Inferior parietal cortex (tissue), 1 donor: ENCODE results near the gene HYAL1.
"Not testable (repeated sequence)": the region's sequence is repeated elsewhere in the genome, so short reads cannot be mapped to it uniquely, and the experiment has no call there.

Experiments used
- DNase-seq: peaks from one replicate; pipeline ENCODE4 v3.0.0-alpha.2; 2016; ENCODE audit errors: extremely low spot score

Gene HYAL1

DNA sequence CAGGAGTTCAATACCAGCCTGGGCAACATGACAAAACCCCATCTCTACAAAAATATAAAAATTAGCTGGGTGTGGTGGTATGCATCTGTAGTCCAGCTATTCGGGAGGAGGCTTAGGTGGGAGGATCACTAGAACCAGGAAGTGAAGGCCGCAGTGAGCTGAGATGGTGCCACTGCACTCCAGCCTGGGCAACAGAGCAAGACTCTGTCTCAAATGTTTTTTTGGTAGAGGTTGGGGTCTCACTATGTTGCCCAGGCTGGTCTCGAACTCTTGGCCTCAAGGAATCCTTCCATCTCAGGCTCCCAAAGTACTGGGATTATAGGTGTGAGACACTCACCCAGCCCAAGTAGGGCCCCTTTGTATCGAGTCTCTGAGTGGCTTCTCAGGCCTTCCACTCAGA lies 9.3 kb downstream of the HYAL1 start:
- DNase-seq: no peak

DNA sequence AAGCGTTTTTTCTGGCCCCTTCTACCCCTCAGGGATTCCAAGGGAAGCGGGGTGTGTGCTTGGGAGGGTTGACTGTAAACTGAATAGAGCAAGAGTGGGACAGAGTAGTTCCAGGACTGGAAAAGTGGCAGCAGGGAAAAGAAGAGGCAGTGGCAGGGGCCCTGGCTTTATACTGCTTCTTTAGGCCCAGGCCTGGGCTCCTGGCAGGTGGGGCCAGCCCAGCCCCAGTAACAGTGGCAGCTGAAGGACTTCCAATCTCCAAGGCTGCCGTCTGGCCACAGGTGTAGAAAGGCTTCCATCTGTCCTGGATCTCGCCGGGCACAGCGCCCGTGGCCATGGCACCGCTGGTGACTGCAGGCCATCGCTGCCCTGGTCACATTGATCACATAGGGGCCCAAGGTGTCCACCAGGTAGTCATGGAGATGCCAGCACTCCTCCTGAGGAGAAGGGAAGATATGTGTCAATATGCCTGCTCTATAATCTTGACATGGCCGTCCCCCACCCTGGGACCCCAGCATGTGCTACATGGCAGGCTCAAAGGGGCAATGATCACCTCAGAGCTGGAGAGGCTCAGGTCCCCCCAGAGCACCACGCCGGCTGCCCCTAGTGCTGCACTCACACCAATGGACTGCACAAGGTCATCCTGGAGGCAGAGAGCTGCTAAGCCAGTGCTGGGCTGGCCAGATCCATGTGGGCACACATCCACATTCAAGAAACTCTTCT lies 10.1 kb downstream of the HYAL1 start:
- no peak for DNase-seq

DNA sequence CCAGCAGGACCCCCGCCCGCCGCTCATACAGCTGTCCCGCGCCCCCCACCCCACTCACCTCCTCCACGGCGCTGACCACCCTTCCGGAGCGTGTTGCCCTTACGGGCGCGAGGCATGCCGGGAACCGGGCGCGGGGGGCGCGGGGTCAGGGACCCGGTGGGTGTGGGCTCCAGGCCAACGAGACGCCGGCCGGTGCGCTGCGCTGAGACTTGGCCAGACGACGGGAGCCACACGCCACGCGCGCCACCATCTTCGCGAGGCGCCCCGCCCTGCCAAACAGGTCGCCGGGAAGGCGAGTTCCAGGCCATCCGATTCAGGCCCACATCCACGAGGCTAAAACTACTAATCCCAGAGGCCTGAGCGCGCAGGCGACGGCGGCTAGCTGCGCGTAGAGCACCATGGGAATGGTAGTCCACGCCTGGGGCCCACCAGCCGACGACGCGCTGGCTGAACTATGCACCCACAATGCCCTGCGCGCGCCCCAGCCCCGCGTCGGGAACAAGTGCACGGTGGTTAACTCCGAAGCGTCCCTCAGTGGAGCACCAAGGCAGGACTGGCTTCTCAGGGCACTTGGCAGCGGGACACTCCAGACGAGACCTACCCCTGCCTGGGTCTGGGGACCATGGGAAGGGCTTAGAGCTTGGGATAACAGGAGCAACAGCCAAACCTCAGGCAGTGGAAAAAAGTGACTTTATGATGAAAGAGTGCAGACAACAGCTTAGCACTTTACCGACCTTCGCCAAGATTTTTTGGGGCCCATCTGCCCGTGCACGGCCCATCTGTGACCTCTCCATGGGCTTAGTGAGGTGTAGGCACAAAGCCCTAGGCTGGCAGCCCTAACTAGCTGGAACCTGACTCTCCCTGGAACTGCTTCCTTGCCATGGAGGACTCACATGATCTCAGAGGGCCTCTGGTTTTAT lies 11.0 kb downstream of the HYAL1 start, which contains the start of gene IFRD2:
IFRD2 (minus strand) TSS at position 271 of the 920 bp plus-strand sequence; CDS start at position 116, 155 bp downstream.
- DNase-seq: peak; percentile 95

DNA sequence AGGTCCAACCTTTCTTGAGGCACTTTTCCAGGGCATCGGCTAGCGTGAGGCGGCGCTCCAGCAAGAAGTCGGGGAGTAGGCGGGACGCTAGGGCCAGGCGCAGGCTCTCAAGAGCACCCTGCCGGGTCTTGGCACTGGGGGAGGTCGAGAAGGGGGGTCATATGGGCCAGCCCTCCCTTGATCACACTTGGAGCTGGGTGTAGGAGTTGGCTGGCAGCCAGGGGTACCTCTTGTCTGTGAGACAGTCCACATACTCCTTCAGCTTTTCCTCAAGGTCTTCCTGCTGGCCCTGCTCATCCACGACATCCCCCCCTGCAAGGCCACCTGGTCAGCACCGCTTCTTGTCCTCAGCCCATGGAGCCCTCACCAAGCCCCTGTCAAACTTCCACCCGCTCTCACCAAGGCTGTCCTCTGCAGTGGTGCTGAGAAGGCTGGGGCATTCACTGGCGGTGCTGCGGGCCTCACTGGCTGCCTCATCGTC lies 13.2 kb downstream of the HYAL1 start:
- no peak for DNase-seq

DNA sequence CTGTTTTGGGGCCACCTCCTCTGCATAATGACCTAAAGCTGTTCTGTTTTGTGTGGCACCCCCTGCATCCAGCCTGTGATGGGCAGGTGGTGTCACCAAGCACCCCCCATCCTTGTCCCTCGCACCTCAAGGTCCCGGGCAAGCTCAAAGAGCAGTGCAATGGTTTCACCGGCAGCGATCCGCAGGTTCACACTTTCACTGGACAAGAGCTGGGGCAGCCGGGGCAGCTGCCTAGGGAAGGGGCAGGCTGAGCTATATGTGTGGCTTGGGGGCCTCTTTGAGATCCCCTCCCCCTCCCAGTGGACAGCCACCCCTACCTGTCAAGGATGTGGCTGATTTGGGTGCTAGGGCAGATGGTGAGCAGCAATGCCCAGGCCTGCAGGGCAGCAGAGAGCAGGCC lies 14.2 kb downstream of the HYAL1 start:
- no peak for DNase-seq

DNA sequence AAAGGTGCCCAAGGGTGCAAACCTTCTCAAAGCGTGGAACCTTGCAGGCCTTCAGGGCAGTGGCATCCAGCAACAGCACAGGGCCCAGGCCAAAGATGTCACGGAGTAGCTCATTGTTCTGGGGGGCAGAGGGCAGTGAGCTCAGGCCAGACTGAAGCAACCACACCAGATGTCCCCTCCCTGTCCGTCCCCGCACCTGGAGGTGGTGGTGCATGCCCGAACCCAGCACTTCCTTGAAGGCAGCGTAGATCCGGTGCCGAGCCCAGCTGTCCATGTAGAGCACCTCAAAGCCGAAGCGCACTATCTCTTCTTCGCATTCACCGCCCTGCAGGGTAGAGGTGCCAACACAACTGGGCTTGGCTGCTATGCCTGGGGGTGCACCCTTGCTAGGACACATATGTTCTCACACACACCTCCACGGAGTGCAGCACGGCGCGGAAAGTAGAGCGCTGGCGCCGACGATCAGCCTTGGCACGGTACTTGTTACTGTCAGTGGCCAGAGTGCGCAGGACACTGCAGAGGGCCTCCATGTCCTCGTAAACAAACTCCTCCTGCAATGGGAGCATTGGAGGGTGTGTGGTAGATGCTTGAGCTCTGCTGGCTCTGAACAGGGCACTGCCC lies 14.9 kb downstream of the HYAL1 start:
- DNase-seq: no peak

DNA sequence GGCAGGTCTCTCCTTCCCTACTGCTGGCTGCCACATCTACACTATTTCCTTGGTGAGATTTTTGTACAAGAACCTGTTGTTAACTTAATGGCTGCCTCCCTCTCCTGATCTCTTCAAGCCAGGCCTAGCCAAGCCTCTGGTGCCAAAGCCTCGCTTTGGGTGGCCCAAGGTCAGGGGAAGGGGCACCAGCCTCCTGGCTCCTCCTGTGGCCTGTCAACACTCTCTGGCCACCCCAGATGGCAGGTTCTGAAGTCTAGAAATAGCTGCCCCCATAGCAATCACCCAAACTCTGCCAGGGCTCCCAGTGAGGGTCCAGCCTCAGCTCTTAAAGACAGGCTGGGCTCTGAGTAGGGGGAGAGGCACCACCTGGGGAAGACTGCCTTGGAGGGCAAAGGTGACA lies 16.1 kb downstream of the HYAL1 start:
- DNase-seq: no peak

DNA sequence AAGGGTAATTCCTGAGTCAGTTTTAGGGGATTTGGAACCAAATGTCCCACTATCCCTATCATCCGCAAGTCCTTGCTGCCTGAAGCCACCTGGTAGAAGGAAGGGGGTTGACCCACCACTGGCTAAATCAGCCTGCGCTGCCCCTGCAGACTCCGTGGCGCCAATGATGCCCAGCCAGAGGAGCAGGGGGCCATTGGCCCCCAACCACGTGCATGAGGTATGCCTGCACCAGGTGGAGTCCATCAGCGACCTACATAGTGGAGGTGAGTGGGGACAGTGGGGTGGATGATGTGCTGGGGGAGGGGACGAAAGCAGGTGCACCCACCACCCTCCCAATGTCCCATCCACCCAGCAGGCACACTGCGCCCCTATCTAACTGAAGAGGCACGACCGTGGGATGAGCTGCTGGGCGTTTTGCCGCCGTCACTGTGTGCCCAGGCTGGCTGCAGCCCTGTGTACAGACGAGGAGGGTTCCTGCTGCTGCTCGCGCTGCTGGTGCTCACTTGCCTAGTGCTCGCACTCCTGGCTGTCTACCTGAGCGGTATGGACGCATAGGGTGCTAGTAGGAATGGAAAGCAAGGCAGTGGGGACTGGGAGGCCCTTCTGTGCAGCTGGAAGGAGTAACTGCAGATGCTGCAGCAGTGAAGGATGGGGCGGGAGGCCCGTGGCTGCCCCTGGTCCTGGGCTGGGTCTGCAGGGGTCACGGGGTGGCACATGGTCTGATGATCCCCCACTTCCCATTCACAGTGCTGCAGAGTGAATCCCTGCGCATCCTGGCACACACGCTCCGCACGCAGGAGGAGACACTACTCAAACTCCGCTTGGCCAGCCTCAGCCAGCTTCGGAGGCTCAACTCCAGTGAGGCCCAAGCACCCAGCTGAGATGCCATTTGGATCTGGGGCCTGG lies 16.8 kb downstream of the HYAL1 start:
- no peak for DNase-seq

DNA sequence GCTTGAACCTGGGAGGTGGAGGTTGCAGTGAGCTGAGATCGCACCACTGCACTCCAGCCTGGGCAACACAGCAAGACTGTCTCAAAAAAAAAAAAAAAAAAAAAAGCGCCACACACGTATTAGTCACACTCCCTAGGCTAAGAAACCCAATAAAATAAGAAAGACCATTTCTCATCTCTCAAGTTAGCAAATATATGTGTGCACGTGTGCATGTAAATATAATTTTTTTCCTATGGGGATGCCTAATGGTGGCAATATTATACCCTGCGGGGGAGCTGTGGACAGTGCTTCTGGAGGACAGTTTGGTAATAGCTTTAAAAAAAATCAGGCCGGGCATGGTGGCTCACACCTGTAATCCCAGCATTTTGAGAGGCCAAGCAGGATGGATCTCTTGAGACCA lies 19.3 kb downstream of the HYAL1 start:
- not testable (repeated sequence) for DNase-seq

DNA sequence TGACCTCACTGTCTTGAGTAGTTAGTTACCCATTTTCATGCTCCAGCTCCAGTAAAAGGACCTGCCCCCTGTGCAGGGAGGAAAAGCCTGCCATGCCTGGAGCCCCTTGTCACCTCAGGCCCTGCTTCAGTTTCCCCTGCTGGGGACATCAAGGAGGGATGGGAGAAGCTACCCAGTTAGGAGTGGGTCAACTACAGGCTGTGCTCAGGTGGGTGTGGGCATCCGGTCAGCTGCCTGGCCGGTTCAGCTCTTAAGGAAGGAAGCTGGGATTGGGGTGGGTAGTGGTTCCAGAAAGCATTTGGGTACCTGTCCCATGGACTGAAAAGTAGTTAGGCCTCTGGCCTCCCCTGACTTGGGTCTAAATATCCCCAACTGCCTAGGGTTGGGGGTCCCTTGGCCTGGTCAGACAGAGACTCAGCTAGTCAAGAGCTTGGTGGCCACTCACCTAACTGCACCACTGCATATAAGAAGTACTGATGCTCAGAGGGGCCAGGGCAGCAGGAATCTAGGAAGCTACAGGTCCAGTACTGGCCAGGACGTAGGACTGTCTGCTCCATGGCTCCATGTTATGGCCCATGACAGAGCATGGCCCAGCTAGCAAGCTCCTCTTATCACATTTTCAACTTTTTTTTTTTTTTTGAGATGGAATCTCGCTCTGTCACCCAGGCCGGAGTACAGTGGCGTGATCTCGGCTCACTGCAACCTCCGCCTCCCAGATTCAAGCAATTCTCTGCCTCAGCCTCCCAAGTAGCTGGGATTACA lies 23.9 kb downstream of the HYAL1 start:
- DNase-seq: no peak

DNA sequence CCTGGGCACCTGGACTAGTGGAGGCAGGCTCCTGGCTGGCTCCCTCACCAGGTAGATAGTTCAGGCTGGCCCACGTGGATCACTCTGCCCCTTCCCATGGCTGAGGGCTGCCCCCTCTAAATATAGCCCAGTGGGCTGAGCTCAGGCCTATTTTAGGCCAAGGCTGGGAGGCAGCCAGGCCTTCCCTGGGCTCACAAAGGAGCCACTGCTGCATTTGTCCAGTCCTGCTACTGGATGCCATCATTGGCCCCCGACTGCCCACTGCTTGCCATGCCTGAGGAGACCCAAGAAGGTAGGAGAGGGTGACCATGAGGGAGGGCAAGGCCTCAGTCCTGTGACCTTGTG lies 24.5 kb downstream of the HYAL1 start, which contains the start of gene LSMEM2:
LSMEM2 (plus strand) TSS at position 208 of the 345 bp plus-strand sequence; CDS start at position 235, 27 bp downstream.
- no peak for DNase-seq

DNA sequence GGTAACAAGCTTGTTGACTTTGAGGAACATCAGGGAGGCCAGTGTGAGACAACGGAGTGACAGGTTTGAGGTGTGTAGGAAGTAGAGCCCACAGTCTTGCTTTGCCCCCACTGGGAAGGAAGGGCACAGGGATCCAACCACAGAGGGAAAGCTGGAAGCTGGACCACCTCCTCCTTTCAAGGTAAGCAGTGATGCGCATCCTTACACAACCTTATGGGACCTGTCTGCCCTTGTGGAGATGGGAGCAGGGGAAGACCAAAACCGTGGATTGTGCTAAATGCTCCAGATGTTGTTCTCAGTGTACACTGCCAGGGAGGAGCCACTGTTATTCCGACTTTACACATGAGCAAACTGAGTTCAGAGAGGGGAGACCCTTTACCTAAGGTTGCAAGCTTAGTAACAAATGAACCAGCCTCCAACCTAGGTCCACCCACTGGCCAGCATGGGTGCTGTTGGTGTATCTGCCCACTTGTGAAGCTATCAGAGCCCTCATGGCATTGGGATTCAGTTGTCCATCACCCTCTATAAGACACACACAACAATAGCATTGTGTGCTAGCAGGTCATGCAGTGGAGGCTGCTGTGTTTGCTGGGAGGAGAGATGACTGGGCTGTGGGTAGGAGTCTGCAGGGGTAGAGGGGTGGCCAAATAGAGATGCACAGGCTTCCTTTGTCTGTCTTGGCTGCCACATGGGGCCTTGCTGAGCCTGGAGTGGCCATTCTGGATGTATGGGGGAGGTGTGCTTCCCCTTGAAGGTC lies 25.1 kb downstream of the HYAL1 start:
- DNase-seq: no peak

DNA sequence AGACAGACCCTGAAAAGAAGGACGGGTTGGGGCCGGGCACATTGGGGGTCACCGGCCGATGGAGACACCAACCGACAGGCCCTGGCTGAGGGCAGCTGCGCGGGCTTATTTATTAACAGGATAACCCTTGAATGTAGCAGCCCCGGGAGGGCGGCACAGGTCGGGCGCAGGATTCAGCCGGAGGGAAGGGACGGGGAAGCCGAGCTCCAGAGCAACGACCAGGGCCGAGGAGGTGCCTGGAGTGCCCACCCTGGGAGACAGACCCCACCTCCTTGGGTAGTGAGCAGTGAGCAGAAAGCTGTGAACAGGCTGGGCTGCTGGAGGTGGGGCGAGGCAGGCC lies 26.6 kb downstream of the HYAL1 start:
- DNase-seq: no peak

DNA sequence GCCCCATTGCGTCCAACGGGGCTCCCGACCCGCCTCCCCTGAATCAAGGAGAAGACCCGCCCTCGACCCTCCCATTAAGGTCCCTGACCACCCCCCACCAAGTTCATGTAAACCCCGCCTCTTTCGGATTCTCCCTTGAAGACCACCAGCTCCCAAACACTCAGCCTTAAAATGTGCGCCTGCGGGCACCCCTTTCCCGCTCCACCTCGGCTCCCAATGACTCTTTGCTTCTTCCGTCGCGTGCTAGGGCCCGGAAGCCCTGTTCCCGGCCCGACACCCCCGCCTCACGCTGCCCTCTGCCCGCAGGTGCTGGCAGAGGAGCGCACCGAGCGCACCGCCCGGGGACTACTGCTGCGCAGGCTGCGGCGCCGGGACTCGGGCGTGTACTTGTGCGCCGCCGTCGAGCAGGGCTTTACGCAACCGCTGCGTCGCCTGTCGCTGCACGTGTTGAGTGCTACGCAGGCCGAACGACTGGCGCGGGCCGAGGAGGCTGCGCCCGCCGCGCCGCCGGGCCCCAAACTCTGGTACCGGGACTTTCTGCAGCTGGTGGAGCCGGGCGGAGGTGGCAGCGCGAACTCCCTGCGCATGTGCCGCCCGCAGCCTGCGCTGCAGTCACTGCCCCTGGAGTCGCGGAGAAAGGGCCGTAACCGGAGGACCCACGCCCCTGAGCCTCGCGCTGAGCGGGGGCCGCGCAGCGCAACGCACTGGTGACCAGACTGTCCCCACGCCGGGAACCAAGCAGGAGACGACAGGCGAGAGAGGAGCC lies 27.2 kb downstream of the HYAL1 start:
- no peak for DNase-seq

DNA sequence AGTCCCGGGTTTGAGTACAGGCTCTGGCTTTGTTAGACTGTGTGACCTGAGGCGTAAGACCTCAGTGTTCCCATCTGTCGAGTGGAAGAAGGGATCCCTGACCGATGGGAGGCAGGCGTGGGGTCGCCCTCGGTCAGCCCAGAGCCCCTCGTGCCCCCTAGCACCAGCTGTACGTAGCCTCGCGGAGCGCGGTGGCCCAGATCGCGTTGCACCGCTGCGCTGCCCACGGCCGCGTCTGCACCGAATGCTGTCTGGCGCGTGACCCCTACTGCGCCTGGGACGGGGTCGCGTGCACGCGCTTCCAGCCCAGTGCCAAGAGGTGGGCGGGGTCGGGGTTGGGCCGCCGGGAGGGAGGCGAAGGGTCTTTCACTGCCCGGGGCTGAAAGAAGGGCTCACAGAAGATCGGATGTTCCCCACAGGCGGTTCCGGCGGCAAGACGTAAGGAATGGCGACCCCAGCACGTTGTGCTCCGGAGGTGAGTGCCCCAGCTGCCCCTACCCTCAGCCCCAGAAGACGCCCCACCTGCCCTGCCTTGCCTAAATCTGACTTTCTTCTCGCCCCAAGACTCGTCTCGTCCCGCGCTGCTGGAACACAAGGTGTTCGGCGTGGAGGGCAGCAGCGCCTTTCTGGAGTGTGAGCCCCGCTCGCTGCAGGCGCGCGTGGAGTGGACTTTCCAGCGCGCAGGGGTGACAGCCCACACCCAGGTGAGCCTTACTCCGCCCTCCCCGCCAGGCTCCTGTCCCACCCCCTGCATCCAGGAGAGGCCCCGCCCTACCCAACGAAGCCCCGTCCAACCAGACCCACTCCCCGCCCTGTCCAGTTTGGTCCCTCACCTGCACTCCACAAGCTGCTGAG lies 28.0 kb downstream of the HYAL1 start:
- no peak for DNase-seq

DNA sequence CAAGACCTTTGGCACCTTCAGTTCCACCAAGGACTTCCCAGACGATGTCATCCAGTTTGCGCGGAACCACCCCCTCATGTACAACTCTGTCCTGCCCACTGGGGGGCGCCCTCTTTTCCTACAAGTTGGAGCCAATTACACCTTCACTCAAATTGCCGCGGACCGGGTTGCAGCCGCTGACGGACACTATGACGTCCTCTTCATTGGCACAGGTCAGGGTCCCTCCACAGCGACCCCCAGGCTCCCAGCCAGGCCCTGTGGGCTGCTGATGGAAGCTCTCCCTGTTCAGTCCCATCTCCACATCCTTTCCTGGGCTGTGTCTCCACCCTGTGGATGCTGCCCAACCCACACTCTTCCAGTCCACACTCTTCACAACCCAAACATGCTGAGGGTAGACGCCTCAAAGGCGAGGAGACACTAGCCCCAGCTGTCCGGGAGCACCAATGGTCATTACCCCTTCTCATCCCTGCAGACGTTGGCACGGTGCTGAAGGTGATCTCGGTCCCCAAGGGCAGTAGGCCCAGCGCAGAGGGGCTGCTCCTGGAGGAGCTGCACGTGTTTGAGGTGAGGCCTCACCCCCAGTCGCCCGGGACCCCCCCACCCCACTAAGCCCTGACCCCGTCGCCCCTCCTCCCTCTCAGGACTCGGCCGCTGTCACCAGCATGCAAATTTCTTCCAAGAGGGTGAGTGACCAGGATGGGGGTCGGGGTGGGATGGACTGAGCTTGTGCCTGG lies 28.8 kb downstream of the HYAL1 start:
- DNase-seq: no peak

DNA sequence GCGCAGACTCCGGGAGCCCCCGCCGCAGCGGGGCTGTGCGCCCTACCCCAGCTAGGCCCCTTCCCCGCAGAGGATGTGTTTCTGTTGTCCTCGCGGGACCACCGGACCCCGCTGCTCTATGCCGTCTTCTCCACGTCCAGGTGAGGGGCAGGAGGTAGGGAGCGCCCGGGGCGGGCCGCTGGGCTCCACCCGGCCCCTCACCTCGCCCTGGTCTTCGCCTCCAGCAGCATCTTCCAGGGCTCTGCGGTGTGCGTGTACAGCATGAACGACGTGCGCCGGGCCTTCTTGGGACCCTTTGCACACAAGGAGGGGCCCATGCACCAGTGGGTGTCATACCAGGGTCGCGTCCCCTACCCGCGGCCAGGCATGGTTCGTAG lies 29.7 kb downstream of the HYAL1 start:
- DNase-seq: no peak
